Measurements from ENCODE around the gene NFIA.

DNA sequence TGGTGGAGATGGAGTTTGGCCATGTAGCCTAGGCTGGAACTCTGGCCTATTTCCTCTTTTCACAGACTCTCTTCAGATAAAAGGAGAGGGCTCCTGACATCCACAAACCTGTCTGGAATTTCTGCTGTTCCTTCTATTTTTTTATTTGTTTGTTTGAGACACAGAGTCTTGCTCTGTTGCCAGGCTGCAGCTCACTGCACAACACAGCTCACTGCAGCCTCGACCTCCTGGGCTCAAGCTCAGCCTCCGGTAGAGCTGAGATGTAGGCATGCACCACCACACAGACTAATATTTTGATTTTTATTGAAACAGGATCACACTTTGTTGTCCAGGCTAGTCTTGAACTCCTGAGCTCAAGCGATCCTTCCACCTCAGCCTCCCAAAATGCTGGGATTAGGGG is 411.6 kb downstream of the NFIA start:
- TF ChIP-seq ZBTB21 (CRISPR knock-in tag; IDR thresholded peaks at IDR 0.05): no peak
- TF ChIP-seq, protein P1, sequence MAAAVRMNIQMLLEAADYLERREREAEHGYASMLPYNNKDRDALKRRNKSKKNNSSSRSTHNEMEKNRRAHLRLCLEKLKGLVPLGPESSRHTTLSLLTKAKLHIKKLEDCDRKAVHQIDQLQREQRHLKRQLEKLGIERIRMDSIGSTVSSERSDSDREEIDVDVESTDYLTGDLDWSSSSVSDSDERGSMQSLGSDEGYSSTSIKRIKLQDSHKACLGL (CRISPR knock-in tag; IDR thresholded peaks at IDR 0.05): no peak
- TF ChIP-seq, protein P2, sequence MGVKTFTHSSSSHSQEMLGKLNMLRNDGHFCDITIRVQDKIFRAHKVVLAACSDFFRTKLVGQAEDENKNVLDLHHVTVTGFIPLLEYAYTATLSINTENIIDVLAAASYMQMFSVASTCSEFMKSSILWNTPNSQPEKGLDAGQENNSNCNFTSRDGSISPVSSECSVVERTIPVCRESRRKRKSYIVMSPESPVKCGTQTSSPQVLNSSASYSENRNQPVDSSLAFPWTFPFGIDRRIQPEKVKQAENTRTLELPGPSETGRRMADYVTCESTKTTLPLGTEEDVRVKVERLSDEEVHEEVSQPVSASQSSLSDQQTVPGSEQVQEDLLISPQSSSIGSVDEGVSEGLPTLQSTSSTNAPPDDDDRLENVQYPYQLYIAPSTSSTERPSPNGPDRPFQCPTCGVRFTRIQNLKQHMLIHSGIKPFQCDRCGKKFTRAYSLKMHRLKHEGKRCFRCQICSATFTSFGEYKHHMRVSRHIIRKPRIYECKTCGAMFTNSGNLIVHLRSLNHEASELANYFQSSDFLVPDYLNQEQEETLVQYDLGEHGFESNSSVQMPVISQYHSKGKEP (CRISPR knock-in tag; IDR thresholded peaks at IDR 0.05): no peak
- TF ChIP-seq, protein P3, sequence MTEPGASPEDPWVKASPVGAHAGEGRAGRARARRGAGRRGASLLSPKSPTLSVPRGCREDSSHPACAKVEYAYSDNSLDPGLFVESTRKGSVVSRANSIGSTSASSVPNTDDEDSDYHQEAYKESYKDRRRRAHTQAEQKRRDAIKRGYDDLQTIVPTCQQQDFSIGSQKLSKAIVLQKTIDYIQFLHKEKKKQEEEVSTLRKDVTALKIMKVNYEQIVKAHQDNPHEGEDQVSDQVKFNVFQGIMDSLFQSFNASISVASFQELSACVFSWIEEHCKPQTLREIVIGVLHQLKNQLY (CRISPR knock-in tag; IDR thresholded peaks at IDR 0.05): no peak
